SU-DHL-6 (cell line): Measurements from ENCODE around the gene DCAF5.

ENCODE experiments used
- H2AFZ ChIP-seq: fragments of 200-600 bp; sonication (generic); 2 replicates; pipeline ENCODE4 v1.6.1; 2014; ENCODE audit warnings: low read depth, mild to moderate bottlenecking, moderate library complexity, mixed read lengths, antibody characterized with exemption, low read length; ENCODE audit not compliant: severe bottlenecking
- H3F3A ChIP-seq: fragments of 200-600 bp; shearing (Covaris generic); 2 replicates; pipeline ENCODE4 v1.6.0; 2016; ENCODE audit warnings: antibody characterized with exemption, mild to moderate bottlenecking; ENCODE audit not compliant: insufficient read depth
- H3K27ac ChIP-seq: fragments of 200-600 bp; sonication (generic); 2 replicates; pipeline ENCODE4 v1.5.1; 2016; ENCODE audit warnings: low read depth, mild to moderate bottlenecking, low read length, moderate library complexity, mixed read lengths
- H3K27me3 ChIP-seq: fragments of 200-600 bp; sonication (generic), shearing (Covaris generic); 2 replicates; pipeline ENCODE4 v1.6.0; 2014; ENCODE audit warnings: mild to moderate bottlenecking, low read length
- H3K36me3 ChIP-seq: fragments of 200-600 bp; sonication (generic); 2 replicates; pipeline ENCODE4 v1.6.1; 2014; ENCODE audit warnings: mild to moderate bottlenecking, low read length, mixed read lengths
- H3K4me2 ChIP-seq: fragments of 300-600, 200-600 bp; shearing (Covaris generic), sonication (generic); 2 replicates; pipeline ENCODE4 v1.6.0; 2014; ENCODE audit warnings: low read length, low read depth, mild to moderate bottlenecking; ENCODE audit not compliant: poor library complexity, severe bottlenecking
- H3K4me3 ChIP-seq: fragments of 200-600 bp; sonication (generic); 2 replicates; pipeline ENCODE4 v1.5.1; 2014; ENCODE audit warnings: antibody characterized with exemption, low read length, mild to moderate bottlenecking, mixed read lengths; ENCODE audit not compliant: insufficient read depth, poor library complexity, severe bottlenecking
- H3K79me2 ChIP-seq: fragments of 200-600 bp; sonication (generic); 2 replicates; pipeline ENCODE4 v1.6.1; 2014; ENCODE audit warnings: mild to moderate bottlenecking, low read length, moderate library complexity; ENCODE audit not compliant: insufficient read depth
- H3K9ac ChIP-seq: fragments of 200-600 bp; sonication (generic); 2 replicates; pipeline ENCODE4 v1.7.0; 2014; ENCODE audit warnings: mild to moderate bottlenecking, low read length
- H3K9me2 ChIP-seq: fragments of 200-600 bp; sonication (generic); replicated peaks from 2 replicates; pipeline ENCODE4 v1.6.1; 2014; ENCODE audit warnings: low read length; ENCODE audit not compliant: insufficient read depth
- H3K9me3 ChIP-seq: fragments of 200-600 bp; sonication (generic); 2 replicates; pipeline ENCODE4 v1.6.1; 2014; ENCODE audit warnings: low read length, mixed read lengths; ENCODE audit not compliant: insufficient read depth
- H4K20me1 ChIP-seq: fragments of 200-600 bp; sonication (generic); 2 replicates; pipeline ENCODE4 v1.6.1; 2014; ENCODE audit warnings: low read depth, mild to moderate bottlenecking, antibody characterized with exemption, low read length, moderate library complexity, mixed read lengths
- EZH2phosphoT487 ChIP-seq: fragments of 200-600 bp; sonication (generic), shearing (Covaris generic); conservative IDR thresholded peaks from 2 replicates; pipeline ENCODE4 v1.6.1; 2018; ENCODE audit warnings: mild to moderate bottlenecking, antibody characterized with exemption, low read length, moderate library complexity, mixed read lengths
- TF ChIP-seq, protein P1 (sequence below): fragments of 200-600 bp; sonication (generic); IDR thresholded peaks from one replicate; pipeline ENCODE4 v1.5.1; 2017; ENCODE audit warnings: antibody characterized with exemption, mild to moderate bottlenecking, low read length, moderate library complexity; ENCODE audit not compliant: insufficient read depth, poor library complexity, severe bottlenecking

DCAF5 gene

GRCh38 chr14:69101331-69101826 is 51.5 kb downstream of the DCAF5 start:
- no peaks in the 10 kb centered on the region for H3K9me2 ChIP-seq
- H3K4me2 ChIP-seq: no peak overlapping the region
- H3K4me3 ChIP-seq: no peak overlapping the region
- no peaks in the 10 kb centered on the region for H3K79me2 ChIP-seq
- H3K27me3 ChIP-seq: no peaks in the 10 kb centered on the region
- TF ChIP-seq, protein P1, sequence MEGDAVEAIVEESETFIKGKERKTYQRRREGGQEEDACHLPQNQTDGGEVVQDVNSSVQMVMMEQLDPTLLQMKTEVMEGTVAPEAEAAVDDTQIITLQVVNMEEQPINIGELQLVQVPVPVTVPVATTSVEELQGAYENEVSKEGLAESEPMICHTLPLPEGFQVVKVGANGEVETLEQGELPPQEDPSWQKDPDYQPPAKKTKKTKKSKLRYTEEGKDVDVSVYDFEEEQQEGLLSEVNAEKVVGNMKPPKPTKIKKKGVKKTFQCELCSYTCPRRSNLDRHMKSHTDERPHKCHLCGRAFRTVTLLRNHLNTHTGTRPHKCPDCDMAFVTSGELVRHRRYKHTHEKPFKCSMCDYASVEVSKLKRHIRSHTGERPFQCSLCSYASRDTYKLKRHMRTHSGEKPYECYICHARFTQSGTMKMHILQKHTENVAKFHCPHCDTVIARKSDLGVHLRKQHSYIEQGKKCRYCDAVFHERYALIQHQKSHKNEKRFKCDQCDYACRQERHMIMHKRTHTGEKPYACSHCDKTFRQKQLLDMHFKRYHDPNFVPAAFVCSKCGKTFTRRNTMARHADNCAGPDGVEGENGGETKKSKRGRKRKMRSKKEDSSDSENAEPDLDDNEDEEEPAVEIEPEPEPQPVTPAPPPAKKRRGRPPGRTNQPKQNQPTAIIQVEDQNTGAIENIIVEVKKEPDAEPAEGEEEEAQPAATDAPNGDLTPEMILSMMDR: no peak
- TF ChIP-seq EZH2phosphoT487: no peak
- H3K36me3 ChIP-seq: no peaks in the 10 kb centered on the region
- no peak overlapping the region for H3K9ac ChIP-seq
- no peak overlapping the region for H2AFZ ChIP-seq
- H3K9me3 ChIP-seq: no peaks in the 10 kb centered on the region
- no peaks in the 10 kb centered on the region for H3F3A ChIP-seq
- H3K27ac ChIP-seq: no peak overlapping the region
- H4K20me1 ChIP-seq: no peaks in the 10 kb centered on the region

- Histone ChIP-seq H3K27me3 (no peaks in the 10 kb centered on the region), H2AFZ (no peak overlapping the region), H3K79me2 (no peaks in the 10 kb centered on the region), H3K36me3 (no peaks in the 10 kb centered on the region), H3K4me2 (no peak overlapping the region), H3K4me3 (no peak overlapping the region), H3F3A (no peaks in the 10 kb centered on the region), H4K20me1 (no peaks in the 10 kb centered on the region), H3K27ac (no peak overlapping the region), H3K9ac (no peak overlapping the region), H3K9me2 (no peaks in the 10 kb centered on the region), H3K9me3 (no peaks in the 10 kb centered on the region)
- no peak for TF ChIP-seq EZH2phosphoT487
- TF ChIP-seq, protein P1: no peak
Measured at GRCh38 chr14:69097974-69098373, 54.9 kb downstream of the DCAF5 start.

GRCh38 chr14:69096781-69097475 is 56.0 kb downstream of the DCAF5 start:
- Histone ChIP-seq H3K79me2 (no peaks in the 10 kb centered on the region), H3F3A (no peaks in the 10 kb centered on the region), H3K9me2 (no peaks in the 10 kb centered on the region), H3K4me3 (no peak overlapping the region), H3K4me2 (no peak overlapping the region), H2AFZ (no peak overlapping the region), H3K27me3 (no peaks in the 10 kb centered on the region), H3K27ac (no peak overlapping the region), H3K36me3 (no peaks in the 10 kb centered on the region), H3K9me3 (no peaks in the 10 kb centered on the region), H4K20me1 (no peaks in the 10 kb centered on the region), H3K9ac (no peak overlapping the region)
- TF ChIP-seq, protein P1: no peak
- TF ChIP-seq EZH2phosphoT487: no peak
